ENCODE results near the gene MPIG6B.

GRCh38 chr6:31765559-31765909 lies 42.4 kb downstream of the MPIG6B start:
- TF ChIP-seq, protein P1, sequence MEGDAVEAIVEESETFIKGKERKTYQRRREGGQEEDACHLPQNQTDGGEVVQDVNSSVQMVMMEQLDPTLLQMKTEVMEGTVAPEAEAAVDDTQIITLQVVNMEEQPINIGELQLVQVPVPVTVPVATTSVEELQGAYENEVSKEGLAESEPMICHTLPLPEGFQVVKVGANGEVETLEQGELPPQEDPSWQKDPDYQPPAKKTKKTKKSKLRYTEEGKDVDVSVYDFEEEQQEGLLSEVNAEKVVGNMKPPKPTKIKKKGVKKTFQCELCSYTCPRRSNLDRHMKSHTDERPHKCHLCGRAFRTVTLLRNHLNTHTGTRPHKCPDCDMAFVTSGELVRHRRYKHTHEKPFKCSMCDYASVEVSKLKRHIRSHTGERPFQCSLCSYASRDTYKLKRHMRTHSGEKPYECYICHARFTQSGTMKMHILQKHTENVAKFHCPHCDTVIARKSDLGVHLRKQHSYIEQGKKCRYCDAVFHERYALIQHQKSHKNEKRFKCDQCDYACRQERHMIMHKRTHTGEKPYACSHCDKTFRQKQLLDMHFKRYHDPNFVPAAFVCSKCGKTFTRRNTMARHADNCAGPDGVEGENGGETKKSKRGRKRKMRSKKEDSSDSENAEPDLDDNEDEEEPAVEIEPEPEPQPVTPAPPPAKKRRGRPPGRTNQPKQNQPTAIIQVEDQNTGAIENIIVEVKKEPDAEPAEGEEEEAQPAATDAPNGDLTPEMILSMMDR (IDR thresholded peaks at IDR 0.05) = no peak
- TF ChIP-seq EZH2phosphoT487 (IDR thresholded peaks at IDR 0.05) = no peak
- no peak for TF ChIP-seq EZH2 (IDR thresholded peaks at IDR 0.05)

Data from neural progenitor cell (in vitro differentiated cells).